Adipose tissue (tissue), 3 donors: ENCODE results near the gene ITGB6. TPM values are rescaled to one million over a fixed set of nuclear protein-coding genes. Genes with fewer than 3 reads are reported as not detected.
"Not testable (repeated sequence)": the region's sequence is repeated elsewhere in the genome, so short reads cannot be mapped to it uniquely, and the experiment has no call there.

Experiments
- H3K27ac ChIP-seq: one replicate; pipeline ENCODE4 v1.5.1; 2013; ENCODE audit warnings: low read depth, low read length
- WGBS, 3 donors: extraction: QIAGEN DNeasy Blood & Tissue Kit; methylation state at CpG; one replicate each; pipeline ENCODE4 v1.1.7; 2013; 5-methylcytosine and 5-hydroxymethylcytosine counted together
- polyA plus RNA-seq, 3 donors: library from polyadenylated mRNA; stranded (reverse); fragments of 200-250 nt; gene quantifications; one replicate each; pipeline ENCODE4 v1.2.3, GENCODE V29; 2013
- donor health status: healthy with polysubstance abuse.
- donor health status: Bipolar disorder and iron deficiency.
- donor health status: healthy.

The ITGB6 gene
- polyA plus RNA-seq, 3 donors: 0.48 to 2.0 TPM; not detected in 1

GRCh38 chr2:160203007-160203406, 2.9 kb upstream of the ITGB6 start:
- no peak overlapping the region for H3K27ac ChIP-seq
- 95 to 100% (median 96%) methylated on average over 1 of the region's 1 CpG for WGBS, 3 donors

DNA sequence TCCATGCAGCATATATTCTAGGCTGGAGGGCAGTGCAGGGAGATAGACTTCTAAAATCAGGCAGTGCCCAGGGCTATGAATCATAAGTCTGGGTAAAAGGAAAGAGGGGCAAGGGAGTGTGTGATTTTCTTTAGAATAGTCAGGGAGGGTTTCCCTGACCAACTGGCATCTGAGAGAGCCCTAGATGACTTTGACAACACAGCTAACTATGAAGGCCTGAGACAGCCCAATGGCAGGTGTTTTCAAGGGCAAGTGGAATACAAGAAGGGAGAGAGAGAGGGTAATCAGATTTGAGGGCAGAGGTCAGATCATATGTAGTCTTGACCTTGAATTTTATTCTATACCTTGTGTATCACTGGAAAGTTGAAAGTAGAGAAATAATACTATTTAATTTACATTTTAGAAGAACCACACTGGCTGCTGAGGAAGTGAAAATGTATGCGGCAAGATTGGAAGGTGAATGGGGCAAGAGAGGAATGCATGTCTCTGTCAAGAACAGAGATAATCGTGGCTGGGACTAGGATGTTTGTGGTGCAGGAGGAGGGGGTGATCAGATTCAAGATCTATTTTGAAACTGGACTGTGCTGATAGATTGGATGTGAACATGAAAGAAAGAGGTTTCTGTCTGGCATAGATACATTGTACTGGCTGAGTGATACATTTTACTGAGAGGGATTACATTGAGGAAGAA, 1.9 kb upstream of the ITGB6 start:
- WGBS, 3 donors: 74 to 84% (median 84%) methylated on average over 2 of the region's 2 CpGs
- no peak overlapping the region for H3K27ac ChIP-seq

DNA sequence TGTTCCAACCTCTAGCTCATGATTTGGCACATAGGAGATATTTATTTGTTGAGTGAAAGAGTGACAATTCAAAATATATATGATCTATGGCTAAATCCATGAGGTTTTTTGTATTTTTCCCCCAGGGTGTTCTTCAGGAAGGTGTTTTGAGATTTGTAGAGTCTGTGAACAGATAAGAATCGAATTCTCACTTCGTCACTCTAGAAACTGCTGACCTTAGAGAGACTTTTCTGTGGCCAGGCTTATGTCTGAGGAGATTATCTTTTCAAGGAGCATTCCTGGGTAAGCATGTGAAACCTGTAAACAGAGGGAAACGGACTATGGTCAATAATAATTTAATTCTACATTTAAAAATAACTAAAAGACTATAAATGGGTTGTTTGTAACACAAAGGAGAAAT, 849 bp upstream of the ITGB6 start:
- no peak overlapping the region for H3K27ac ChIP-seq
- WGBS, 3 donors: 62 to 85% (median 83%) methylated on average over 3 of the region's 3 CpGs

DNA sequence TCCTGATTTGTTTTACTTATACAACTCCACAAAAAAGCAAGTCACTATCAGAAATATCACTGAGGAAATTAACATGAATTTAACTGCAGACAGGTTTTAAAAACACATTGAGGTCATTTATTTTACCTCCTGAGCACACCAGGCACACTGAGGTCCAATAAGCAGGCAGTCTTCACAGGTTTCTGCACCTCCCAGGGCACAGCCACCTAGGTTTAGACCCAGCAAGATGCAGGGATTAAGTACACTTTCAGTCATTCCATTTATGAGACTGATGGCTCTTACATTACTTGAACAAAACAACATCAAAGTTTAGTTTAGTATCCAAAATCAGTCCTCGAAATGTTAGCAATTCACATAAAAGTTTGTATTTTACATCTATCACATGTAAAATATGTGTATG, 1.0 kb downstream of the ITGB6 start:
- 55 to 91% (median 88%) methylated on average over 1 of the region's 1 CpG for WGBS, 3 donors
- no peak overlapping the region for H3K27ac ChIP-seq

DNA sequence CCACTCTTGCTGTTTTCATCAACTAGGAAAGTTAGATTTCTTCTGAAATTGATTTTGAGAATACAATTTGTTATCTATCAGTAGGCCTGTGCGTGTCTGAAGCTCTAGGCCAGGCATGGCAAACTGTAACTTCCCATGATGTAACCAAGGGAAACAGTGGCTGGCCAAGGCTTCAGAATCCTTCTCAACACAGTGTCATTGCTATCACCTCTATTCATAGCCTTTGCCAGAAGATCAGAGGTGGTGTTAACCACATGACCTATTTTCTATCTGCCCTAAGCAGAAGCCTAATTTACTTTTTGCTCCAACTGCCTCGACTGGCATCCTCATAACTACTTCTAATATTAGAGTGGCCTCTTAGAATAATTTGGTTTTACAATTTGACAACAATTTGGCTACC, 2.5 kb downstream of the ITGB6 start:
- no peak overlapping the region for H3K27ac ChIP-seq
- 75 to 85% (median 78%) methylated on average over 2 of the region's 2 CpGs for WGBS, 3 donors

DNA sequence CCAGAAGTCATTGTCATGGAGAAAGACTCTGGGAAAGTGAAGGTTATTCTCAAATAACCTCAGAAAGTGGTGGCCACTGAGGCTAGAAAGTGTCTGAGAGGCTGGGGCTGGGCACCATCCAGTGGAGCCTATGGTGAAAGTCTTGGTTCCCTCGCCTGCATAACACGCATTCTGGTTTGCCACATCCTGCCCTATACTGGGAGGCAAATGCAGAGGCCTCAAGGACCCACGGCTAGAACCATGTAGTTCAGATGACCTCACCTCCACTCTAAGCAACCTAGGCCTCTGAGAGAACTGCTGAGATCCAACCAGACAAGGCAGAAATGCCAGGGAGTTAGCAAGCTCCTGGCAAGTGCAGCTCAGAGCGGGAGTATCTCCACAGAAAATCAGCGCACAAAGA, 5.1 kb downstream of the ITGB6 start:
- WGBS, 3 donors: 82 to 89% (median 84%) methylated on average over 5 of the region's 5 CpGs
- no peak overlapping the region for H3K27ac ChIP-seq

DNA sequence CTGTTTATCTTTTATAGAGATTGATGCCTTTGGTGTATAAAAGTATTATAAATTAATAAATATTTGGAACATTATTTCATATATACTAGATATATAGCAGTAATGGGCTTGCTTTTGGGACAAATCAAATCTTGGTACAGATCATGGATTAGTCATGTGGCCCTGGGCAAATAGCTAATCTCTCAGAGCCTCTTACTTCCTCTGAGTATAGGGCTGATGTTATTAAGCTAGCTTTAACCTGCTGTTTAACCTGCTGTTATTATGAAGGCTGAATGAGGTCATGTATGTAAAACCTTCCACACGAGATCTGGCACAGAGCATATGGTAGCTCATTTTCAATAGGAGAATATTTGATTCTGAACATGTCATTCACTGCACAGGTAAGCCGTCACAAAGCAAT, 5.7 kb downstream of the ITGB6 start:
- 89 to 91% (median 91%) methylated on average over 2 of the region's 2 CpGs for WGBS, 3 donors
- H3K27ac ChIP-seq: no peak overlapping the region

- 38 to 50% (median 47%) methylated on average over 11 of the region's 11 CpGs for WGBS, 3 donors
Measured at GRCh38 chr2:160181146-160181836, 18.8 kb downstream of the ITGB6 start.

GRCh38 chr2:160180690-160181089, 19.4 kb downstream of the ITGB6 start:
- H3K27ac ChIP-seq: not testable (repeated sequence)

More at GRCh38 chr2:160181146-160181836, 18.8 kb downstream of the ITGB6 start:
- H3K27ac ChIP-seq: not testable (repeated sequence)

DNA sequence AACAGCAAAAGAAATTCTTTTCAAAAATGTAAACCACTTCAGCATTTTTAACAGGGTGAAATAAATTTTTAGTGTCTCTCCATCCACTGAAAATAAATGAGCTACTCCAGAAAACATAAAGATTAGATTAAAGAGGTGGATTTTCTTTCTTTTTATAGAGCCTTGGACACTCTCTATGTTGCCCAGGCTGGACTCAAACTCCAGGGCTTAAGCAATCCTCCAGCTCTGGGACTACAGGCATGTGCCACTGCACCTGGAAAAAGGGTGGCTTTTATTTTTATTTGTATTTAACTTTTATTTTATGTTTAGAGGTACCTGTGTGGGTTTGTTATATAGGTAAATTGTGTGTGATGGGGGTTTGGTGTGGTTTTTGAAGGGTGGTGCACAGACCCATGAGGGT, 19.9 kb downstream of the ITGB6 start:
- no peak overlapping the region for H3K27ac ChIP-seq

More at GRCh38 chr2:160180690-160181089, 19.4 kb downstream of the ITGB6 start:
- 93 to 95% (median 93%) methylated on average over 7 of the region's 7 CpGs for WGBS, 3 donors

DNA sequence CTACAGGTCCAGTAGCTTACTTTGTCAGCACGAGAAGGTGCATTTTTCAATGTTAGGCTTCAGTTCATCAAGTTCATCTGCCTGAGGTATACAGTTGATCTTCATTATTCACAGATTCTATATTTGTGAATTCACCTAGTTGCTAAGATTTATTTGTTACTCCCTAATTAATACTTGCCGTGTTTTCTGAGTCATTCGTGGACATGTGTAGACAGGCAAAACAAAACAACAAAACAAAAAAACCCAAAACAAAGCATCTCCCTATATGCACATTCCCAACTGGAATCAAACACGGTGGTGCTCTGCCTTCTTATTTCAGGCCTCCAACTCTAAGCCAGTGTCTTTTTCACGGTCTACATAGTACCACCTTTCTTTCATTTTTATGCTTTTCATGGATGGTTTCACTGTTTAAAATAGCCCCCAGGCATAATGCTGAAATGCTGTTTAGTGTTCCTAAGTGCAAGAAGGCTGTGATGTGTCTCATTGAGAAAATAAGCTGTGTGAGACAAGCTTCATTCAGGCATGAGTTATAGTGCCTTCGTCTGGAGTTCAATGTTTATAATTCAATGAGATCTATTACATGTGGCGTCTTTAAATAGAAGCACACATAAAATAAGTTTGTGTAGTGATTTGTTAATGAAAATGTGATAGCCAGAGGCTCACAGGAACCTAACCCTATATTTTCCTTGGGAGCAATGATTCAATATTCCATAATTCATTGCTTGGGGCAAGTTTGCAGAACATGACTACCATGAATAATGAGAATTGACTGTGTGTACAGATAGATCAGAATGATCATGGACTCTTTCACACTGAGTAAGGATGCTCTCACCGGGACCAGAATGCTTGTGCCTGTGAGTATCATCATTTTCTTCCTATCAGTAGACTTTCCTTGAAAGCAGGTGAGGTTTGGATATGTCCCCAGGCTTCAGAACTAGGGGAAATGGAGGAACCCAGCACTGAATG, 24.6 kb downstream of the ITGB6 start:
- H3K27ac ChIP-seq: no peak overlapping the region
- 88 to 90% (median 89%) methylated on average over 8 of the region's 8 CpGs for WGBS, 3 donors

GRCh38 chr2:160174322-160174721, 25.8 kb downstream of the ITGB6 start:
- whole genome bisulfite sequencing, 3 donors: 84 to 94% (median 91%) methylated on average over 3 of the region's 3 CpGs
- H3K27ac ChIP-seq: no peak overlapping the region

DNA sequence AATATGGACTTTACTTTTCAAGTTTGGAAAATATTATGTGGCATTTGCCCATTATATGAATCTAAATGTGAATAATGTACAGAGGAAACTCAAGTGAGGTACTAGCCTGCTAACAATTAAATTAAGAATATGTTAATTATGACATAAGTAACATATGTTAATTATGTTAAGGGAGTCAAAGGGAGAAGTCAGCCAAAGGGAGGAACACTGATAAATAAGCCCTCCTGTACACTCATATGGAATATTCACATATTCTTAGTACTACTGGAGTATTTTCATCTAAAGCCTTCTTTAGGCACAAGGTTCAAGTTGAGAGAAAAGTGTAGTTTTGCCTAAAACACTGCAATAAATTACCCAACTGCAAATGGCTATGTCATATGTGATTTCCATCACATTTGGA, 30.1 kb downstream of the ITGB6 start:
- no peak overlapping the region for H3K27ac ChIP-seq

DNA sequence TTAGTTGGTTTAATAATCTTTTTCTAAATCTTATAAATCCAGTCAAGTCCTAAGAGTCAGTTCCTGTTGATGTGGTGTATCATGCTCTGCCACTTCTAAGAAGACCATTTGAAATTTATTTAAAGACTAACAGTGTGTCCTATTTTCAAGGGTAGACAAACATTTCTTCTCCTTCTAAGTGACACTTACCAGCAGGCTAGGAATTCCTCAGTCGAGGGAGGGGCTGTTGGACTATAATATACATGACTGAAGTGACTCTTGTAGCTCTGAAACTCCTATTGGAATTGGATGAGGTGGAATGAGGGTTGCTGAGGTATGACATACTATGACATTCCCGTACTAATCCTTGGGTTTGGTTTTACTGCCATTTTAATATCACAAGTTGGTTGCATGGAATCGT, 30.6 kb downstream of the ITGB6 start:
- WGBS, 3 donors: 74 to 88% (median 81%) methylated on average over 3 of the region's 3 CpGs
- H3K27ac ChIP-seq: no peak overlapping the region

GRCh38 chr2:160168878-160169277, 31.2 kb downstream of the ITGB6 start:
- H3K27ac ChIP-seq: no peak overlapping the region
- 45 to 95% (median 93%) methylated on average over 3 of the region's 3 CpGs for WGBS, 3 donors

DNA sequence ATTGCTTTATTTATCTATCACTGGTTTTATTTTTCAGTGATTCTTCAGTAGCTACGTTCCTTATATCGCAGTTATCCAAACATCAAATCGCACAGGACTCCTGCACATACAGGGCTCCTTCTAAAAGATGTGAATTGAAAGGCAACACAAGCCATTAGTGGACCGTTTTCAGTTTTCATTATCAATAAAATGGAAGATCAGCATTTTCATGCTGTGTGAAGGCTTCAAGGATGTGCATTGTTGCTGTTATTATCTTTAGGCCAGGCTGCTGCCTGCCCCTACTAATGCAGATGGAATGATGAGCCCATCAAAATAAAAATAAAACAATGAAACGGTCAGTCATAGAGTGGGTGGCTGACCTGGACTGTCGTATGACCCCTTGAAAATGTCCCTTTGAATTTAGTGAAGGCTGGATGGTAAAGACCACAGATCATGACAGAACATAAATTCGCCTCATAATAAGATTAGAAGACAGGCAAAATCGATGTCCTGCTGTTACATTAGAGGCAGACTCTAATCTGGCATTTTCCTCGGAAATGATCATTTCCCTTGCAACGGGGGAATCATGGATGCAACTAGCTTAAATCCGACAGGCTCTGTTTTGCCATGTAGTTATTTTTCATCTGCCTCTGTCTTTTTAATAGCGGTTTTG, 32.9 kb downstream of the ITGB6 start:
- WGBS, 3 donors: 92 to 96% (median 92%) methylated on average over 12 of the region's 12 CpGs
- H3K27ac ChIP-seq: no peak overlapping the region

DNA sequence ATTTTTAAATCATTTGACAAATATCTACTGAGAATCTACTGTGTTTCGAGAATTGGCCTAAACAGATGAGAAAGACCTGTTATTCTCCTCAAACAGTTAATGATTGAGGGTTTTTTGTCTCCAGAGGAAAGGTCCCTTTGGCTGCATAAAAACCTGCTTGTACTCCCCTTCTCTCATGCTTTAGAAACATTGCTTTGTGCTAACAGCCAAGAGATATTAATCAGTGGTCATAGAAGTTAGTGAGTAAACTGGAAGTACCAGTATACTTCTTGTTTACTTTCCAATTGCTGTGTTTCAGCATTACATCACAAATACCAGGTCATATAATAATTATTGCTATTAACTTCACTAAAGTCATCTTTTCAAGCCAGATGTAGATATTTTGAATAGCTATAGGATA, 34.1 kb downstream of the ITGB6 start:
- WGBS, 3 donors: 70 to 83% (median 73%) methylated on average over 1 of the region's 1 CpG
- H3K27ac ChIP-seq: no peak overlapping the region

GRCh38 chr2:160165081-160165480, 35.0 kb downstream of the ITGB6 start:
- 63 to 64% (median 63%) methylated on average over 2 of the region's 2 CpGs for WGBS, 3 donors
- H3K27ac ChIP-seq: no peak overlapping the region
